Gastroesophageal sphincter (tissue), 4 donors: ENCODE measurements around the gene PTPRG. TPM values are rescaled to one million over a fixed set of nuclear protein-coding genes. Genes with fewer than 3 reads are reported as not detected.
"Not testable (repeated sequence)": the region's sequence is repeated elsewhere in the genome, so short reads cannot be mapped to it uniquely, and the experiment has no call there.

Experiments used
- ATAC-seq: fragments of 150-250 bp; one replicate; pipeline ENCODE4 v1.9.1; 2016; ENCODE audit warnings: mild to moderate bottlenecking, moderate library complexity
- H3K27ac ChIP-seq, 4 donors: fragments of 200-600 bp; sonication (generic) in 3 of 4; 1 replicate in 3 of 4; 2 replicates in 1 of 4; pipeline ENCODE4 v1.5.1; 2016 to 2019
- H3K27me3 ChIP-seq: fragments of 200-600 bp; sonication (generic); one replicate; pipeline ENCODE4 v1.5.1; 2019
- H3K36me3 ChIP-seq, 2 donors: fragments of 200-600 bp; sonication (generic); one replicate each; pipeline ENCODE4 v1.5.1; 2019; ENCODE audit warnings: control low read depth in 1 of 2
- H3K4me1 ChIP-seq, 3 donors: fragments of 200-600 bp; sonication (generic); 1 replicate in 2 of 3; 2 replicates in 1 of 3; pipeline ENCODE4 v1.5.1; 2016 to 2019; ENCODE audit warnings: control low read depth in 2 of 3
- H3K4me3 ChIP-seq, 2 donors: fragments of 200-600 bp; sonication (generic); one replicate each; pipeline ENCODE4 v1.5.1; 2019; ENCODE audit warnings: mild to moderate bottlenecking in 1 of 2, moderate library complexity in 1 of 2
- H3K9me3 ChIP-seq, 3 donors: fragments of 200-600 bp; sonication (generic); one replicate each; pipeline ENCODE4 v1.5.1; 2017 to 2019; ENCODE audit warnings: control low read depth in 2 of 3
- CTCF ChIP-seq, 4 experiments: fragments of 200-600 bp in 2 of 4; fragments of 450-650 bp in 2 of 4; sonication (generic) in 1 of 4; IDR thresholded peaks; one replicate each; pipeline ENCODE4 v1.5.1; 2017 to 2019; ENCODE audit warnings: antibody characterized with exemption in 4 of 4, mild to moderate bottlenecking in 2 of 4, moderate library complexity in 2 of 4
- EP300 ChIP-seq: sonication (generic); formaldehyde crosslinking; IDR thresholded peaks from one replicate; pipeline ENCODE4 v1.6.1; 2017; ENCODE audit warnings: antibody characterized with exemption, mild to moderate bottlenecking
- POLR2A ChIP-seq, 2 donors: fragments of 450-650 bp; IDR thresholded peaks; one replicate each; pipeline ENCODE4 v1.6.1; 2017; ENCODE audit warnings: antibody characterized with exemption in 2 of 2, mild to moderate bottlenecking in 2 of 2, moderate library complexity in 1 of 2
- POLR2AphosphoS5 ChIP-seq: sonication (generic); formaldehyde crosslinking; IDR thresholded peaks from one replicate; pipeline ENCODE4 v1.6.1; 2017; ENCODE audit warnings: antibody characterized with exemption
- WGBS, 2 donors: methylation state at CpG; one replicate each; pipeline ENCODE4 v1.1.5; 2018; ENCODE audit warnings: low coverage in 1 of 2; 5-methylcytosine and 5-hydroxymethylcytosine counted together
- total RNA-seq, 4 donors: library from RNA; depleted of rRNA; stranded (reverse); fragments of >200 nt; gene quantifications; one replicate each; pipeline ENCODE4 v1.1.0, GENCODE V29; 2016

Gene PTPRG
- total RNA-seq, 4 donors from 2014 or later, result 48.7 to 81.9 (median 52.8) TPM

- WGBS, 2 donors, result 100% methylated on average over 3 of the region's 3 CpGs
- H3K27ac ChIP-seq, result no peak overlapping the region
- H3K27me3 ChIP-seq, result no peaks in the 10 kb centered on the region
- no peak overlapping the region for H3K4me3 ChIP-seq
- ATAC-seq, result no peak
- no peaks in the 10 kb centered on the region for H3K4me1 ChIP-seq
- no peaks in the 10 kb centered on the region for H3K9me3 ChIP-seq
- H3K36me3 ChIP-seq, result no peaks in the 10 kb centered on the region
- TF ChIP-seq POLR2AphosphoS5, result no peak
- no peak for TF ChIP-seq CTCF (IDR thresholded peaks at IDR 0.05)
- TF ChIP-seq EP300, result no peak
- TF ChIP-seq POLR2A (IDR thresholded peaks at IDR 0.05), result no peak
These were observed 197.5 kb downstream of the PTPRG start for GRCh38 chr3:61758839-61759238.

- H3K9me3 ChIP-seq, H3K36me3 ChIP-seq, H3K4me1 ChIP-seq, ATAC-seq, H3K27me3 ChIP-seq, H3K27ac ChIP-seq, H3K4me3 ChIP-seq: not testable (repeated sequence)
- 96 to 100% methylated on average over 2 of the region's 2 CpGs for WGBS, 2 donors
These were observed 199.4 kb downstream of the PTPRG start for GRCh38 chr3:61760783-61761182.

- no peak overlapping the region for H3K4me3 ChIP-seq
- no peak overlapping the region for H3K27ac ChIP-seq
- no peaks in the 10 kb centered on the region for H3K4me1 ChIP-seq
- no peaks in the 10 kb centered on the region for H3K36me3 ChIP-seq
- TF ChIP-seq POLR2AphosphoS5, result no peak
- TF ChIP-seq POLR2A (IDR thresholded peaks at IDR 0.05), result no peak
- TF ChIP-seq EP300, result no peak
- no peak for TF ChIP-seq CTCF (IDR thresholded peaks at IDR 0.05)
- H3K9me3 ChIP-seq, result no peaks in the 10 kb centered on the region
- WGBS, 2 donors, result 79% methylated on average over 3 of the region's 8 CpGs; no CpG with 5 or more reads in 1 of the 2 donors
- ATAC-seq, result no peak
- H3K27me3 ChIP-seq, result no peaks in the 10 kb centered on the region
These were observed 200.5 kb downstream of the PTPRG start for GRCh38 chr3:61761694-61762430.

- no peak overlapping the region for H3K27ac ChIP-seq
- 77 to 90% methylated on average over 3 to 5 of the region's 5 CpGs for WGBS, 2 donors
- no peaks in the 10 kb centered on the region for H3K27me3 ChIP-seq
- no peaks in the 10 kb centered on the region for H3K9me3 ChIP-seq
- no peak for ATAC-seq
- no peak overlapping the region for H3K4me3 ChIP-seq
- no peak for TF ChIP-seq EP300
- TF ChIP-seq POLR2A (IDR thresholded peaks at IDR 0.05), result no peak
- TF ChIP-seq POLR2AphosphoS5, result no peak
- no peak for TF ChIP-seq CTCF (IDR thresholded peaks at IDR 0.05)
- no peaks in the 10 kb centered on the region for H3K4me1 ChIP-seq
- H3K36me3 ChIP-seq, result no peaks in the 10 kb centered on the region
These were observed 203.9 kb downstream of the PTPRG start for GRCh38 chr3:61765157-61765876.

GRCh38 chr3:61768284-61769037 is 207.1 kb downstream of the PTPRG start:
- Histone ChIP-seq H3K27ac (no peak overlapping the region), H3K4me3 (no peak overlapping the region), H3K9me3 (no peaks in the 10 kb centered on the region), H3K36me3 (no peaks in the 10 kb centered on the region), H3K27me3 (no peaks in the 10 kb centered on the region), H3K4me1 (peaks cover 0 to 10% (median 0%) of the 10 kb centered on the region in 3 donors)
- no peak for ATAC-seq
- WGBS, 2 donors, result 59% methylated on average over 3 of the region's 4 CpGs; no CpG with 5 or more reads in 1 of the 2 donors
- no peak for TF ChIP-seq POLR2AphosphoS5
- no peak for TF ChIP-seq EP300
- TF ChIP-seq CTCF (IDR thresholded peaks at IDR 0.05), result no peak
- TF ChIP-seq POLR2A (IDR thresholded peaks at IDR 0.05), result no peak
